ENCODE measurements around the gene PARM1. TPM values are rescaled to one million over a fixed set of nuclear protein-coding genes. Genes with fewer than 3 reads are reported as not detected.
A peak's percentile ranks its signal among the peaks of the same experiment; 100 is the strongest.

PARM1 gene
- total RNA-seq, 4 donors from 2014 or later, result 10.2 to 15.8 (median 10.5) TPM

DNA sequence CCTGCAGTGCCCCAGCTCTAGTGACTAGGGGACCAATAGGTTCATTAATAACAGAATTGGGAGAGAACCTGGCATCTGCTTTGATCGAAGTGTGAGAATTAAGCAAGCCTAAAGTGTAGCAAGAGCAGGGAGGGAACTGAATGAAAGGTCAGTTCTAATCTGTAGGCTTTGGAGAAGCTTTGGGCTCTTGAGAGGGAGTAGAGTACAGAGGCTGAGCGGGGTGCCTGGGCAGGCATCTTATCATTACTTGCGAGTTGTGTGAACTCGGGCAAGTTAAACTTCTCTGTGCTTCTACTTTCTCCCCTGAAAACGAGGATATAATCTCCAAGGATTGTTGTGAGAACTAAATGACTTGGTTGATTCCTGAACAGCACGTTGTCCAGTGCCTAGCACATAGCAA lies 906 bp upstream of the PARM1 start:
- H3K4me1 ChIP-seq, result peaks cover 0 to 13% (median 0%) of the 10 kb centered on the region in 4 donors
- DNase-seq, result no peak
- H3K27me3 ChIP-seq, result no peaks in the 10 kb centered on the region
- H3K36me3 ChIP-seq, result no peaks in the 10 kb centered on the region
- no peaks in the 10 kb centered on the region for H3K9me3 ChIP-seq
- no peak overlapping the region for H3K27ac ChIP-seq
- H3K4me3 ChIP-seq, result no peak overlapping the region
- TF ChIP-seq, protein P1, sequence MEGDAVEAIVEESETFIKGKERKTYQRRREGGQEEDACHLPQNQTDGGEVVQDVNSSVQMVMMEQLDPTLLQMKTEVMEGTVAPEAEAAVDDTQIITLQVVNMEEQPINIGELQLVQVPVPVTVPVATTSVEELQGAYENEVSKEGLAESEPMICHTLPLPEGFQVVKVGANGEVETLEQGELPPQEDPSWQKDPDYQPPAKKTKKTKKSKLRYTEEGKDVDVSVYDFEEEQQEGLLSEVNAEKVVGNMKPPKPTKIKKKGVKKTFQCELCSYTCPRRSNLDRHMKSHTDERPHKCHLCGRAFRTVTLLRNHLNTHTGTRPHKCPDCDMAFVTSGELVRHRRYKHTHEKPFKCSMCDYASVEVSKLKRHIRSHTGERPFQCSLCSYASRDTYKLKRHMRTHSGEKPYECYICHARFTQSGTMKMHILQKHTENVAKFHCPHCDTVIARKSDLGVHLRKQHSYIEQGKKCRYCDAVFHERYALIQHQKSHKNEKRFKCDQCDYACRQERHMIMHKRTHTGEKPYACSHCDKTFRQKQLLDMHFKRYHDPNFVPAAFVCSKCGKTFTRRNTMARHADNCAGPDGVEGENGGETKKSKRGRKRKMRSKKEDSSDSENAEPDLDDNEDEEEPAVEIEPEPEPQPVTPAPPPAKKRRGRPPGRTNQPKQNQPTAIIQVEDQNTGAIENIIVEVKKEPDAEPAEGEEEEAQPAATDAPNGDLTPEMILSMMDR (IDR thresholded peaks at IDR 0.05), result no peak

DNA sequence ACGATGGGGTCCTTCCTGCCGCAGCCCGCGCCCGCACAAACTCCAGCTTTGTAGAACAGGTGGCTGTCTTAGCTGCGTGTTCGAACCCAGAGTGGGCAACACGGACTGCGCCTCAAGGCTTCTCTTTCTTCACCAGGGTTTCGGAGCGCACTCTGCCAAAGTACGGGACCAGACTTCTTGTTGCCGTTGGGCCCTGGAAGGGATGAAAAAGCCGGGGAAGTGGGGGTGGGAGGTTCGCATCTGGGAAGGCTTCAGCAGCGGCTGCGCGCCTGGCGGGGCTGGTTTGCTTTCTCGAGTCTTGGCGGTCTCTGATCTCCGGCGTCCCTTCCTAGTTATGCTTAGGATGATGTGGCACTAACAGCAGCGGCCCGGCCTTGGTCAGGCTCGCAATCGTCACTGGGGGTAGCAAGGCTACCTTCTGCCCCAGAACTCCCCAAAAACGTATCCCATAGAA lies 673 bp downstream of the PARM1 start:
- Histone ChIP-seq H3K4me3 (peak overlapping the region; percentile 50 to 84 (median 56)), H3K27ac (peak overlapping the region; percentile 38 to 79 (median 76)), H3K27me3 (no peaks in the 10 kb centered on the region), H3K9me3 (no peaks in the 10 kb centered on the region), H3K4me1 (peaks cover 0 to 13% (median 0%) of the 10 kb centered on the region in 4 donors), H3K36me3 (no peaks in the 10 kb centered on the region)
- DNase-seq, result peak; percentile 18 to 54 (median 53)
- no peak for TF ChIP-seq POLR2A (IDR thresholded peaks at IDR 0.05)

DNA sequence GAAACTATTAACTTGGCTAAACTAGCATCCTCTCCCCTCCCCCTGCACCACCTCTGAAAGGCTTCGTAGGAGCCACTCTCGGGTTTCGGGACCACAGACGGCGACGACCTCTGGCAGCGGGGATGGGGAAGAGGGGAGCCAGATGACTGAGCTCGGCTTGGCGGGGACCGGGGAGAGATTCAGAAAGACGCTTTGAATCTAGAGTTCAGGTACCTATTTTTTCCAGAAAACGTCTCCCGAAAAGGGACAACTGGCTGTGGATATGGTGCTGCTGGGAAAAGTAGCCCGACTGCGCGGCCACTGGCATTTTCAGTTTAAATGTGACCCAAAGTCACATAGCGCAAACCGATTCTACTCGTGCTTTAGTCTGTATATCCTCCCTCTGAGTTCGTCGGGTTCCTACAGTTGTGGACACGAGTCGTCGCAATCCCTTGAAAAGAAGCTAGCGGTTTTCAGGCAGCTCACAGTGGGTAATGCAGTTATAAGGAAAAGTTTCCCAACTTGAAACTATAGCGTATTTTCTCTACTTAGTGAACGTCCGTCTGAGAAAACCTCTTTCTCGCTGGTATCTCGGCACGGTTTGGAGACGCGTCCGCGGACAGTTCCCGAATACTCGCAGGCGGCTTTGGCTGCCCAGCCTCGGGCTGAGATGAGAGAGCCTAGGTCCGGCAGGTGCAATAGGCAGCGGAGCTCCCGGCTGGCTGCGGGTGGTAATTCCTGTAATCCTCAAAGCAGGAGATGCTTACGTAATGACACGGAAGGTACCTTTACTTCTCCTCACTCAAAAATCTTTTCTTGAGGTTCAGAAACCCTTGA lies 1.3 kb downstream of the PARM1 start:
- TF ChIP-seq POLR2A (IDR thresholded peaks at IDR 0.05), result no peak
- TF ChIP-seq, protein P1 (IDR thresholded peaks at IDR 0.05), result no peak
- Histone ChIP-seq H3K36me3 (no peaks in the 10 kb centered on the region), H3K27ac (peak overlapping the region; percentile 38 to 79 (median 76)), H3K9me3 (no peaks in the 10 kb centered on the region), H3K4me1 (peaks cover 0 to 13% (median 0%) of the 10 kb centered on the region in 4 donors), H3K27me3 (no peaks in the 10 kb centered on the region), H3K4me3 (peak overlapping the region; percentile 50 to 84 (median 56))
- peak; percentile 21 to 58 (median 53) for DNase-seq

DNA sequence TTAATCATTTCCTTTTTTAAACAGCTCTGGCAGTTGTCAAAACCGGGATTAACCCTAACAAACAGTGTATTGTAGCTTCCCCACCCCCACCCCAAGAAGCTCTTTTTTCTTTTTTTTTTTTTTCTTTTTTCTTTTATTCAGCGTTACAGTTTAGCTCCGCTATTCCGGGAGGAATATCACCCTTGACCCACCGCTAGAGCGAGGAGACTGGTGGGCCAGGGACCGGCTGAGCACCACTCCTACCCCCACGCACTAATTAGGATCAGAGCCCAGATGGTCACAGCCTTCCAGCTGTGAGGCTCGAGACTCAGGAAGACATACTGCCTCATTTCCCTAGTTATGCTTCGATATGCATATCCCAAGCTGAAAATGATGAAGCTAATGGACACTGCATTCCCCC lies 2.0 kb downstream of the PARM1 start:
- H3K4me1 ChIP-seq, result peaks cover 0 to 13% (median 0%) of the 10 kb centered on the region in 4 donors
- no peak for DNase-seq
- no peaks in the 10 kb centered on the region for H3K9me3 ChIP-seq
- H3K27ac ChIP-seq, result no peak overlapping the region
- no peaks in the 10 kb centered on the region for H3K27me3 ChIP-seq
- H3K36me3 ChIP-seq, result no peaks in the 10 kb centered on the region
- H3K4me3 ChIP-seq, result peak overlapping the region in 3 of 4 donors; percentile 50 to 84 (median 61)
- TF ChIP-seq POLR2A (IDR thresholded peaks at IDR 0.05), result no peak
- TF ChIP-seq, protein P1 (IDR thresholded peaks at IDR 0.05), result no peak

DNA sequence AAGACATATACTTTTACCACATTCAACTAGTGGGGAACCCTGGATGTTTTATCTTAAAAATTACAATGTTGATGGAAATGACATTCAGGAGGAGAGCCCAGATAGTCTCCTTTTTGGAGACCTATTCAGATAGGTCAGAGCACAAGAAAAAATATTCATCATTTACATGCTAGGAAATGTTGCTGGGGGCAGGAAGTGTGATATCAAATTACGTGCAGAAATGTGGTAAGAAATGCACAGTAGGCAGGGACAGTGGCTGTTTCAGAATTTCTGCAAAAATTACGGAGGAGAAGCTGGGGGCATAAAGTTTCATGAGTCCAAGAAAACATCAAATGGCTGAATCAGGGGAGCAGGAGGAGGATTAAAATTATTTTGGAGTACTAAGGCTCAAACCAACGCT lies 8.2 kb downstream of the PARM1 start:
- H3K9me3 ChIP-seq, result no peaks in the 10 kb centered on the region
- H3K27me3 ChIP-seq, result no peaks in the 10 kb centered on the region
- no peaks in the 10 kb centered on the region for H3K4me1 ChIP-seq
- TF ChIP-seq, protein P1 (IDR thresholded peaks at IDR 0.05), result no peak
- TF ChIP-seq POLR2A (IDR thresholded peaks at IDR 0.05), result no peak
- no peaks in the 10 kb centered on the region for H3K36me3 ChIP-seq
- DNase-seq, result no peak
- H3K4me3 ChIP-seq, result no peak overlapping the region
- no peak overlapping the region for H3K27ac ChIP-seq

DNA sequence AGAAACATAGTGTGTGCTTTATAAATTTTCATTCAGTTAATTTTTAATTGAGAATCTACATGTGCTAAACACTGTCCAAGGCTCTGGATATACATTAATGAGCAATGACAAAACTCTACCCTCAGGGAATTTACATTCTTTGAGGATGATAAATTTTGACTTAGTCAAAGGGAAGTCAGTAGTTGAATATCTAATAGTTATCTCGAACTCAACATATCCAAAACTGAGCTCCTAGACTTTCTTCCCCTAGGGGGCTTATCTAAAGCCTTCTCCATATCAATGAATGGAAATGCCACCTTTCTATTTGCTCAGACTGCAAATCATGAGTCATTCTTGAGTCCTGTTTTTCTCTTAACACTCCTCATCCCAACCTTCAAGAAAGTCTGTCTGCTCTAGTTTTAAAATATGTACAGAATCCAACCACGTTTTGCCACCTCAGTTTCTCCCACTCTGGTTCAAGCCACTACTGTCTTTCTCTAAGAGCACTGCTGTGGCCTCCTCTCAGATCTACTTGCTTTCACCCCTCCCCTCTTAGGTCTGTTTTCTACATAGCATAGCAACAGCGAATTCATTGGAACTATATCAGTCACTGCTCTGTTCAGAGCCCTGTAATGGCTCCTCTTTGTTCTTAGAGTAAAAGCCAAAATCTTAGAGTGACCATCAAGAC lies 9.5 kb downstream of the PARM1 start:
- no peak for DNase-seq
- Histone ChIP-seq H3K9me3 (no peaks in the 10 kb centered on the region), H3K4me1 (no peaks in the 10 kb centered on the region), H3K36me3 (no peaks in the 10 kb centered on the region), H3K27ac (no peak overlapping the region), H3K27me3 (no peaks in the 10 kb centered on the region), H3K4me3 (no peak overlapping the region)
- TF ChIP-seq POLR2A (IDR thresholded peaks at IDR 0.05), result no peak
- TF ChIP-seq, protein P1 (IDR thresholded peaks at IDR 0.05), result no peak

Data from Peyer's patch (tissue), 4 donors.